Activated CD4-positive, alpha-beta memory T cell treated with anti-CD3 and anti-CD28 coated beads for 36 hours (primary cell): Measurements from ENCODE around the gene FAM50B. TPM values are rescaled to one million over a fixed set of nuclear protein-coding genes. Genes with fewer than 3 reads are reported as not detected.

Experiments used
- CTCF ChIA-PET: fragments of 350-600 bp; sonication (Branson Sonifier 250); formaldehyde crosslinking; loops from one replicate; lab custom pipeline; 2021; ENCODE audit warnings: antibody characterized with exemption, inconsistent platforms; lab: Charles Lee
- POLR2A ChIA-PET: fragments of 350-600 bp; sonication (Branson Sonifier 250); formaldehyde crosslinking; loops from one replicate; lab custom pipeline; 2021; ENCODE audit warnings: antibody characterized with exemption; lab: Charles Lee
- DNase-seq: peaks from one replicate; pipeline ENCODE4 v3.0.0-alpha.2; 2020
- H3K27ac Mint-ChIP-seq: one replicate; pipeline ENCODE4 v1.8.0; 2021; ENCODE audit warnings: mixed read lengths
- H3K27me3 Mint-ChIP-seq: one replicate; pipeline ENCODE4 v1.8.0; 2021; ENCODE audit warnings: mixed read lengths
- H3K36me3 Mint-ChIP-seq: one replicate; pipeline ENCODE4 v1.8.0; 2021; ENCODE audit warnings: mixed read lengths
- H3K4me1 Mint-ChIP-seq: one replicate; pipeline ENCODE4 v1.8.0; 2021; ENCODE audit warnings: low read depth, mixed read lengths
- H3K4me3 Mint-ChIP-seq: one replicate; pipeline ENCODE4 v1.8.0; 2021; ENCODE audit warnings: mild to moderate bottlenecking, mixed read lengths
- H3K9me3 Mint-ChIP-seq: one replicate; pipeline ENCODE4 v1.8.0; 2021; ENCODE audit warnings: mixed read lengths
- intact Hi-C: fragments of 100-400 bp; cut with micrococcal nuclease; formaldehyde crosslinking; loops from one replicate; pipeline ENCODE4 v1.15.1; 2023
- total RNA-seq, 2 experiments: library from RNA; stranded (reverse); gene quantifications; one replicate each; pipeline ENCODE4 v1.2.3, GENCODE V29; 2021

FAM50B gene
- total RNA-seq, 2 experiments from 2014 or later, result 16.9 to 18.8 TPM

- H3K27me3 Mint-ChIP-seq, result no peaks in the 10 kb centered on the region
Measured at GRCh38 chr6:3809515-3809891, 39.7 kb upstream of the FAM50B start.

GRCh38 chr6:3809982-3810381 lies 39.2 kb upstream of the FAM50B start:
- ChIA-PET CTCF (interaction anchor here (1.5 kb wide), 1 partner anchor 9 kb away, joined by 3 read pairs; no protein-coding TSS in a partner anchor), POLR2A (no interaction called here)
- Mint-ChIP-seq H3K4me1 (no peaks in the 10 kb centered on the region), H3K4me3 (no peak overlapping the region), H3K27me3 (no peaks in the 10 kb centered on the region), H3K36me3 (no peaks in the 10 kb centered on the region), H3K9me3 (no peaks in the 10 kb centered on the region), H3K27ac (no peak overlapping the region)
- intact Hi-C loops, result no loop called here
- DNase-seq, result no peak

More at GRCh38 chr6:3809515-3809891, 39.7 kb upstream of the FAM50B start:
- DNase-seq, result no peak
- Mint-ChIP-seq H3K9me3 (no peaks in the 10 kb centered on the region), H3K27ac (no peak overlapping the region), H3K4me3 (no peak overlapping the region), H3K36me3 (no peaks in the 10 kb centered on the region), H3K4me1 (no peaks in the 10 kb centered on the region)
- CTCF ChIA-PET, result interaction anchor here (1.5 kb wide), 2 partner anchors 10 to 181 kb away, joined by 3 to 5 read pairs; no protein-coding TSS in a partner anchor
- intact Hi-C loops, result no loop called here
- POLR2A ChIA-PET, result no interaction called here

- POLR2A ChIA-PET, result no interaction called here
- intact Hi-C loops, result no loop called here
Measured at GRCh38 chr6:3811191-3811590, 38.0 kb upstream of the FAM50B start.

GRCh38 chr6:3812596-3812995 lies 36.6 kb upstream of the FAM50B start:
- Mint-ChIP-seq H3K4me3 (no peak overlapping the region), H3K9me3 (no peaks in the 10 kb centered on the region), H3K36me3 (no peaks in the 10 kb centered on the region), H3K27me3 (no peaks in the 10 kb centered on the region), H3K27ac (no peak overlapping the region), H3K4me1 (no peaks in the 10 kb centered on the region)
- no peak for DNase-seq
- POLR2A ChIA-PET, result no interaction called here
- CTCF ChIA-PET, result no interaction called here
- intact Hi-C loops, result no loop called here

More at GRCh38 chr6:3811191-3811590, 38.0 kb upstream of the FAM50B start:
- no peak for DNase-seq
- Mint-ChIP-seq H3K4me3 (no peak overlapping the region), H3K27ac (no peak overlapping the region), H3K27me3 (no peaks in the 10 kb centered on the region), H3K36me3 (no peaks in the 10 kb centered on the region), H3K4me1 (no peaks in the 10 kb centered on the region), H3K9me3 (no peaks in the 10 kb centered on the region)
- CTCF ChIA-PET, result interaction anchor here (0.7 kb wide), 1 partner anchor 1123 kb away, joined by 3 read pairs; no protein-coding TSS in a partner anchor

- intact Hi-C loops, result no loop called here
- no peaks in the 10 kb centered on the region for H3K27me3 Mint-ChIP-seq
- no peak overlapping the region for H3K4me3 Mint-ChIP-seq
Measured at GRCh38 chr6:3813150-3813780, 35.9 kb upstream of the FAM50B start.

GRCh38 chr6:3813918-3814317 lies 35.3 kb upstream of the FAM50B start:
- DNase-seq, result no peak
- intact Hi-C loops, result no loop called here
- ChIA-PET CTCF (no interaction called here), POLR2A (no interaction called here)
- Mint-ChIP-seq H3K36me3 (no peaks in the 10 kb centered on the region), H3K4me1 (no peaks in the 10 kb centered on the region), H3K27ac (no peak overlapping the region), H3K4me3 (no peak overlapping the region), H3K9me3 (no peaks in the 10 kb centered on the region), H3K27me3 (no peaks in the 10 kb centered on the region)

More at GRCh38 chr6:3813150-3813780, 35.9 kb upstream of the FAM50B start:
- Mint-ChIP-seq H3K4me1 (no peaks in the 10 kb centered on the region), H3K36me3 (no peaks in the 10 kb centered on the region), H3K9me3 (no peaks in the 10 kb centered on the region), H3K27ac (no peak overlapping the region)
- DNase-seq, result peak; percentile 30
- CTCF ChIA-PET, result no interaction called here
- POLR2A ChIA-PET, result no interaction called here

GRCh38 chr6:3814539-3814938 lies 34.6 kb upstream of the FAM50B start:
- no peak for DNase-seq
- H3K4me3 Mint-ChIP-seq, result no peak overlapping the region
- H3K27me3 Mint-ChIP-seq, result no peaks in the 10 kb centered on the region
- no peaks in the 10 kb centered on the region for H3K4me1 Mint-ChIP-seq
- no peaks in the 10 kb centered on the region for H3K36me3 Mint-ChIP-seq
- intact Hi-C loops, result no loop called here
- POLR2A ChIA-PET, result no interaction called here
- CTCF ChIA-PET, result no interaction called here
- H3K27ac Mint-ChIP-seq, result no peak overlapping the region
- no peaks in the 10 kb centered on the region for H3K9me3 Mint-ChIP-seq

- Mint-ChIP-seq H3K36me3 (no peaks in the 10 kb centered on the region), H3K9me3 (no peaks in the 10 kb centered on the region), H3K4me1 (no peaks in the 10 kb centered on the region), H3K4me3 (no peak overlapping the region), H3K27ac (no peak overlapping the region), H3K27me3 (no peaks in the 10 kb centered on the region)
- POLR2A ChIA-PET, result no interaction called here
- DNase-seq, result no peak
- CTCF ChIA-PET, result interaction anchor here (1.1 kb wide), 1 partner anchor 25 kb away, joined by 4 read pairs; no protein-coding TSS in a partner anchor
- intact Hi-C loops, result no loop called here
Measured at GRCh38 chr6:3816251-3816650, 32.9 kb upstream of the FAM50B start.

- Mint-ChIP-seq H3K36me3 (no peaks in the 10 kb centered on the region), H3K4me3 (no peak overlapping the region), H3K27me3 (no peaks in the 10 kb centered on the region), H3K27ac (no peak overlapping the region), H3K9me3 (no peaks in the 10 kb centered on the region), H3K4me1 (no peaks in the 10 kb centered on the region)
- ChIA-PET POLR2A (no interaction called here), CTCF (interaction anchor here (1.3 kb wide), 1 partner anchor 10 kb away, joined by 3 read pairs; no protein-coding TSS in a partner anchor)
- no peak for DNase-seq
- intact Hi-C loops, result no loop called here
Measured at GRCh38 chr6:3819161-3820110, 29.7 kb upstream of the FAM50B start.

GRCh38 chr6:3820563-3820962 lies 28.6 kb upstream of the FAM50B start:
- intact Hi-C loops, result no loop called here
- no peak overlapping the region for H3K4me3 Mint-ChIP-seq
- POLR2A ChIA-PET, result no interaction called here
- no peaks in the 10 kb centered on the region for H3K4me1 Mint-ChIP-seq
- no peak overlapping the region for H3K27ac Mint-ChIP-seq
- no peak for DNase-seq
- H3K9me3 Mint-ChIP-seq, result no peaks in the 10 kb centered on the region
- CTCF ChIA-PET, result no interaction called here
- no peaks in the 10 kb centered on the region for H3K27me3 Mint-ChIP-seq
- no peaks in the 10 kb centered on the region for H3K36me3 Mint-ChIP-seq

- ChIA-PET CTCF (no interaction called here), POLR2A (no interaction called here)
- Mint-ChIP-seq H3K36me3 (no peaks in the 10 kb centered on the region), H3K9me3 (no peaks in the 10 kb centered on the region), H3K4me1 (no peaks in the 10 kb centered on the region), H3K4me3 (no peak overlapping the region), H3K27ac (no peak overlapping the region), H3K27me3 (no peaks in the 10 kb centered on the region)
- intact Hi-C loops, result no loop called here
- no peak for DNase-seq
Measured at GRCh38 chr6:3822747-3823445, 26.3 kb upstream of the FAM50B start.

GRCh38 chr6:3823671-3824070 lies 25.5 kb upstream of the FAM50B start:
- intact Hi-C loops, result no loop called here
- H3K36me3 Mint-ChIP-seq, result no peaks in the 10 kb centered on the region
- H3K4me3 Mint-ChIP-seq, result no peak overlapping the region
- no peaks in the 10 kb centered on the region for H3K4me1 Mint-ChIP-seq
- CTCF ChIA-PET, result no interaction called here
- POLR2A ChIA-PET, result no interaction called here
- H3K27ac Mint-ChIP-seq, result no peak overlapping the region
- H3K9me3 Mint-ChIP-seq, result no peaks in the 10 kb centered on the region
- no peak for DNase-seq
- peaks cover 2% of the 10 kb centered on the region for H3K27me3 Mint-ChIP-seq
